Measurements from ENCODE around the gene MAP3K10. TPM values are rescaled to one million over a fixed set of nuclear protein-coding genes. Genes with fewer than 3 reads are reported as not detected.

The MAP3K10 gene
- total and polyA plus RNA-seq, 2 of the 13 experiments (the other 11 are each of a cell fraction or from before 2014, with no cell fraction given) = 3.4 to 5.0 TPM

- H3K27ac ChIP-seq (ENCODE audit: extremely low read length, insufficient read depth, low read length) = peak overlapping the region; percentile 44
- no TSS peak for BruUV-seq (replicated peaks)
- H3K4me1 ChIP-seq (ENCODE audit: insufficient read depth, low read length) = peaks cover 59% of the 10 kb centered on the region
- in situ Hi-C loops (cut with HindIII; ENCODE audit: extremely low pct_ligation_motif_present, low pct_unique_long_range_greater_than_20kb) = no loop called here
- peak overlapping the region; percentile 42 for H3K9ac ChIP-seq (ENCODE audit: insufficient read depth, low read depth, low read length)
- no peaks in the 10 kb centered on the region for H3K36me3 ChIP-seq (replicated peaks in 1 of 2; ENCODE audit: control insufficient read depth in 1 of 2, insufficient read depth in 2 of 2, low read length in 2 of 2)
- H3K4me2 ChIP-seq (ENCODE audit: low read depth, low read length) = peak overlapping the region; percentile 97
- WGBS (ENCODE audit: low lambda C conversion rate) = 6% methylated on average over 21 of the region's 21 CpGs
- POLR2A ChIA-PET = interaction anchor here (1.0 to 1.4 kb wide), 2 partner anchors 27 to 58 kb away, joined by 3 read pairs; no protein-coding TSS in a partner anchor
- intact Hi-C loops (cut with micrococcal nuclease; ENCODE audit: unreplicated experiment) = no loop called here
- no peaks in the 10 kb centered on the region for H3K27me3 ChIP-seq (ENCODE audit: control insufficient read depth in 1 of 2, insufficient read depth in 2 of 2, low read length in 2 of 2)
- CTCF ChIA-PET (ENCODE audit: low intra/inter-chr PET ratio, low total read pairs) = no interaction called here
- no peaks in the 10 kb centered on the region for H4K20me1 ChIP-seq (ENCODE audit: insufficient read depth, low read length)
- ATAC-seq (peak; percentile 70), FAIRE-seq (peak; percentile 4), DNase-seq (ENCODE audit: low spot score) (peak; percentile 25)
- H3K79me2 ChIP-seq (ENCODE audit: insufficient read depth, low read length) = no peaks in the 10 kb centered on the region
- no peaks in the 10 kb centered on the region for H3K9me3 ChIP-seq (ENCODE audit: low read length)
- peak overlapping the region; percentile 75 for H2AFZ ChIP-seq (ENCODE audit: low read length)
- peak overlapping the region; percentile 32 to 70 (median 52) for H3K4me3 ChIP-seq (replicated peaks in 1 of 3; ENCODE audit: insufficient read depth in 1 of 3, low read depth in 2 of 3, low read length in 3 of 3)
- TF ChIP-seq ZSCAN22 (CRISPR knock-in tag; IDR thresholded peaks at IDR 0.05) (0 out of 2 replicates have a peak, but pooled peaks have one; percentile 19), SALL2 (CRISPR knock-in tag; IDR thresholded peaks at IDR 0.05) (peak; percentile 52; the same call in 1 of the 2 replicates), ZSCAN5A (CRISPR knock-in tag; IDR thresholded peaks at IDR 0.05; ENCODE audit: borderline replicate concordance) (0 out of 2 replicates have a peak, but pooled peaks have one; percentile 3), MTF1 (CRISPR knock-in tag; IDR thresholded peaks at IDR 0.05) (0 out of 2 replicates have a peak, but pooled peaks have one; percentile 13), SMC3 (IDR thresholded peaks at IDR 0.05; ENCODE audit: low read length) (no peak), ZNF543 (CRISPR knock-in tag; IDR thresholded peaks at IDR 0.05) (peak; percentile 15; the same call in 1 of the 2 replicates), HNRNPK (IDR thresholded peaks at IDR 0.05; ENCODE audit: low read depth, low read length, poor library complexity, severe bottlenecking) (no peak), ZNF678 (CRISPR knock-in tag; IDR thresholded peaks at IDR 0.05) (no peak), CHD4 (IDR thresholded peaks at IDR 0.05; ENCODE audit: borderline replicate concordance, low read length) (peak; percentile 49; the same call in 1 of the 2 replicates), ZNF414 (CRISPR knock-in tag; IDR thresholded peaks at IDR 0.05) (0 out of 2 replicates have a peak, but pooled peaks have one; percentile 14), ZNF816 (CRISPR knock-in tag; IDR thresholded peaks at IDR 0.05; ENCODE audit: borderline replicate concordance) (no peak), ZUFSP (CRISPR knock-in tag; IDR thresholded peaks at IDR 0.05; ENCODE audit: borderline replicate concordance) (no peak), ADNP (CRISPR knock-in tag; IDR thresholded peaks at IDR 0.05) (peak; percentile 25; the same call in 1 of the 2 replicates), BHLHE40 (IDR thresholded peaks at IDR 0.05; ENCODE audit: low read length) (no peak), MTERF4 (CRISPR knock-in tag; IDR thresholded peaks at IDR 0.05) (0 out of 2 replicates have a peak, but pooled peaks have one; percentile 26), ZNF12 (CRISPR knock-in tag; IDR thresholded peaks at IDR 0.05) (0 out of 2 replicates have a peak, but pooled peaks have one; percentile 21), ZNF282 (IDR thresholded peaks at IDR 0.05; ENCODE audit: partially characterized antibody) (no peak)
Measured at GRCh38 chr19:40225440-40226305, 34.4 kb downstream of the MAP3K10 start.

Measured in HepG2 (cell line).